Stimulated activated CD4-positive, alpha-beta T cell treated with anti-CD3 and anti-CD28 coated beads, Interleukin-12 subunit alpha, Interleukin-12 subunit beta, amount 100 ng/mL, for 24 hours (primary cell): ENCODE results near the gene KLC3.
"Not testable (repeated sequence)": the region's sequence is repeated elsewhere in the genome, so short reads cannot be mapped to it uniquely, and the experiment has no call there.

Experiments
- DNase-seq, 2 experiments: peaks; one replicate each; pipeline ENCODE4 v3.0.0-alpha.2; 2020; ENCODE audit warnings: low read depth in 2 of 2

The KLC3 gene

GRCh38 chr19:45340232-45340898 is at the start of gene KLC3:
TSS of gene KLC3 (plus strand) at chr19:45340750. CDS start at chr19:45345542, 4,792 bp downstream.
- peak in 1 of 2 experiments; percentile 21 for DNase-seq

DNA sequence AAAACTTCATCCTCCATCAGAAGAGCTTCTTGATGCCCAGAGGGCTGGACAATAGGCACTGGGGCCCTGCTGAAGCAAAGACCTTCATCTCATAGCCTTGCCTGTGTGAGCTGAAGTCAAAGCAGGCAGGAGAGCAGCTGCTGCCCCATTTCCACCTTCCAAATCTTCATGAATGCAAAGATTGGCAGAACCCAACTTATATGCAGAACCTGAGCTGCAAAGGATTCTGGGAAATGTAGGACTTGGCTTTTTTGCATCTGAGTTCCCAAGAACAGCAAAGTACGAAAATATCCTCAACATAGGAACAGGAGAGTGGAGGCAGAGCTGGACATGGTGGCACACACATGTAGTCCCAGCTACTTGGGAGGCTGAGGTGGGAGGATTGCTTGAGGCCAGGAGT is 48.7 kb upstream of the KLC3 start:
- DNase-seq = no peak

DNA sequence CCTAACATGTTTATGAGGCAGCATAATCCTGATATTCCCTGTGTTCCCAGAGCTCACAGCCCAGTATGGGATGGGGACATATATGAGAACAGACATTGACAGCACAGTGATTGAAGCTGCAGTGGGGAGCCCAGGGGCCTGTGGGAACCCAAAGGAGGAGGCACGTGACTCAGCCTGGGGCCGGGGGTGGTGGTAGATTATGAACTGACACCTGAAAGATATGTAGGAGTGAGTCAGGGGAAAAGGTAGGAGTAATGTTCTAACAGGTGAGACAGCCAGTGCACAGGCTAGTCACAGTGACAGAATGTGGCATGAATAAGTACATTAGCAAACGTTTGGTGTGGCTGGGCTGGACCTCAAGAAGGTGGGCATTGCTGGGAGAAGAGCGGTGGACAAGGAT is 46.9 kb upstream of the KLC3 start:
- no peak for DNase-seq

DNA sequence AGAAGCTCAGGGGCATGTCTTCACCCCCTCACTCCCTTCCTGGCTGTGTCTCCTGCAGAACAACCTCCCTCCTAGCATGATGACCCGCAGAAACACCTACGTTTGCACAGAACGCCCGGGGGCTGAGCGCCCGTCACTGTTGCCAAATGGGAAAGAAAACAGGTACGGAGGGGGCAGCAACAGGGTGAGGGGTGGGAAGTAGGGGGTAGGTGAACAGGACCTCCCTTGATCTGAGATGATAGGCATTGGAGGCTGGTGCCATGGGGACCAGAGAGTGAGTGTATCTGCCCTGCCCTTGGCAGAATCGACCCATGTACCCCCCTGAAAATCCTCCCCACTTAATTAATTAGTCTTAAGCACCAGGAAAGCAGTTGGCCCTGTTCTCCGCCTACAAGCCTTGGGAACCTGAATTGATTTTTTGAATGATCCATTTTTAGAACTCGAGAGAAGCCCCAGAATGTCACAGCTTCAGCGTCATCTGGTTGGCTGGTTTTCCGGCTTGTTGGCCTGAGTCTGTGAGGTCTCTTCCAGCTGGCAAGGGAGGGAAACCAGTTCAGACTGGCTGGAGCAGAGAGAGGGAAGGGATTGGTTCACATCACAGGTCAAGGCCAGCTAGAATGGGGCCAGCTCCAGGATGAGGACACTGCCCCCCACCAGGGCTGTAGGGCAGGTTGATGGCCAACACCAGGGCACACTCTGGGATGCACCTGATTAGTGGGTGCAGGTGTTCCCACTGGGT is 46.1 kb upstream of the KLC3 start:
- DNase-seq = no peak

DNA sequence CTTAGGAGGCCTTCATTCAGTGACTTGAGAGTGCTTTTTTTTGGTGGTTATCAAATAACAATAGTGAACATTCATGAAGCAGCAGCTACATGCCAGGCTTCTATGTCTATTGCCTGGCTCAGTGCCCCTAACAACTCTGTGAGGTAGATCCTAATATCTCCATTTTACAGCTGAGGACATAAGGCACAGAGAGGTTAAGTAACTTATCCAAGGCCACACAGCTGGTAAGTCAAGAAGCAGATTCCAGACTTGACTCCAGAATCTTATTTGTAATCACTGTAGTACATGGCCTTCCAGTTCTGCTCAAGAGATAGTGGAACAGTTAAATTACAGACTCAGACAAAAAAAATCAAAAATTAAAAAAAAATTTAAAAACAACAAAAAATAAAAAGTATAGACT is 44.7 kb upstream of the KLC3 start:
- DNase-seq = no peak

DNA sequence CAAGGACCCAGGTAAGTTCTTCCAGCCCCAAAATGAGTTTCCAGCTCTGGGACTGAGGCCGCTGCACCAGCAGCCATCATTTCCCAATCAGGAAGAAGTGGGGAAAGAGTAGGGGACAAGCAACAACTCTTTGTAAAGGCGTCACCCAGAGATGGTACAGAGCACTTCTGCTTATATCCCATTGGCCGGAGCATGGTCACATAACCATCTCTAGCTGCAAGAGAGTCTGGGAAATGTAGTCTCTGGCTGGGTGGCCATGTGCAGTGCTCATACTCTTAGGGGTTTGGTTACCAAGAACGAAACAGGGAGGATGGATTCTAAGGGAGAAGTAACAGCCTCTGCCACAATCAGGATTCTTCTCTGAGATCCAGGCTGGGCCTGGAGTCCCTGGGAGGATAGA is 44.2 kb upstream of the KLC3 start:
- no peak for DNase-seq

DNA sequence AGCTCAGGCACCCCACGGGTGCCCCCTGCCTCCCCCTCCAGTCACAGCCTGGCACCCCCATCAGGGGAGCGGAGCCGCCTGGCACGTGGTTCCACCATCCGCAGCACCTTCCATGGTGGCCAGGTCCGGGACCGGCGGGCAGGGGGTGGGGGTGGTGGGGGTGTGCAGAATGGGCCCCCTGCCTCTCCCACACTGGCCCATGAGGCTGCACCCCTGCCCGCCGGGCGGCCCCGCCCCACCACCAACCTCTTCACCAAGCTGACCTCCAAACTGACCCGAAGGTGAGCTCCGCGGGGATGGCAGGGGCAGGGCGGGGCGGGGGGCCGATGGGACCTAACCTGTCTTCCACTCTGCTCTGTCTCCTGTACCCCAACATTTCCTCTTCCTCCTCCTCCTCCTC is 42.9 kb upstream of the KLC3 start:
- no peak for DNase-seq

DNA sequence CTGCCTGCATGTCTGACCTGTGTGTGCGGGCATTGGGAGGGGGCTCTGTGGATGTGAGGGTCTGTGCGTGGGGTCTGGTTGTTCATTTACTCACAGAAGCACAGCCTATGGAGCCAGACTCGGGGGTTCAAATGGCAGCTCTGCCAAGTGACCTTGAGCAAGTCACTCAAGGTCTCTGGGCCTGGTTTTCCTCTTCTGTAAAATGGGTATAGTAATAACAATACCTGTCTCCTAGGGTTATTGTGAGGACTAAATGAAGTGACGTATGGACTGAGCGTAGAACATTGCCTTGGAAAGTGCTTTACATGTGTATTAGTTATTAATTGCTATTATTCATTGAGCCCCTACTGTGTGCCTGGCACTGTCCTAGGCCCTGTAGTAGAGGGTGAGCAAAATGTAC is 42.3 kb upstream of the KLC3 start:
- DNase-seq = no peak

- no peak for DNase-seq
Observed at GRCh38 chr19:45299719-45300118, 40.8 kb upstream of the KLC3 start.

DNA sequence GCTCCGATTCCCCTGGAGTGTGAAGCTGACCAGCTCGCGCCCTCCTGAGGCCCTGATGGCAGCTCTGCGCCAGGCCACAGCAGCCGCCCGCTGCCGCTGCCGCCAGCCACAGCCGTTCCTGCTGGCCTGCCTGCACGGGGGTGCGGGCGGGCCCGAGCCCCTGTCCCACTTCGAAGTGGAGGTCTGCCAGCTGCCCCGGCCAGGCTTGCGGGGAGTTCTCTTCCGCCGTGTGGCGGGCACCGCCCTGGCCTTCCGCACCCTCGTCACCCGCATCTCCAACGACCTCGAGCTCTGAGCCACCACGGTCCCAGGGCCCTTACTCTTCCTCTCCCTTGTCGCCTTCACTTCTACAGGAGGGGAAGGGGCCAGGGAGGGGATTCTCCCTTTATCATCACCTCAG is 38.1 kb upstream of the KLC3 start:
- no peak for DNase-seq

- no peak for DNase-seq
Observed at GRCh38 chr19:45303269-45304060, 37.1 kb upstream of the KLC3 start.

- no peak for DNase-seq
Observed at GRCh38 chr19:45304141-45304926, 36.2 kb upstream of the KLC3 start.

DNA sequence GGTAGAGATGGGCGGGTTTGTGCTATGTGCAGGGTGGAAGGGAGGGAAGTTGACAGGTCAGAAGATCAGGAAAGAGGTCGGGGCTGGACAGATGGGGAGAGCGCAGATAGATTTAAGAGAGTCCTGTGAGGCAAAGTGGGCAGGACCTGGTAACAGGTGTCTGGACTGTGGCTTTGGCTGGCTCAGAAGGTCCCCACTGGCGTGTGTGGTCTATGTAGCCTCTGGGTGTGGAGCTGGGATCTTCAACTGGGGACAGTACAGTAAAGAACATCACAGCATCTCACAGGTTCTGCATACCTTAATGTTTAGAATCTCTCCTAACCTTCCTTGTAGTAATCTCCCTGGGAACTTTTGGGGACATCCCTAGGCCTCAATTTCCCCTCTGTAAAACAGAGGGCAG is 35.5 kb upstream of the KLC3 start:
- no peak for DNase-seq

DNA sequence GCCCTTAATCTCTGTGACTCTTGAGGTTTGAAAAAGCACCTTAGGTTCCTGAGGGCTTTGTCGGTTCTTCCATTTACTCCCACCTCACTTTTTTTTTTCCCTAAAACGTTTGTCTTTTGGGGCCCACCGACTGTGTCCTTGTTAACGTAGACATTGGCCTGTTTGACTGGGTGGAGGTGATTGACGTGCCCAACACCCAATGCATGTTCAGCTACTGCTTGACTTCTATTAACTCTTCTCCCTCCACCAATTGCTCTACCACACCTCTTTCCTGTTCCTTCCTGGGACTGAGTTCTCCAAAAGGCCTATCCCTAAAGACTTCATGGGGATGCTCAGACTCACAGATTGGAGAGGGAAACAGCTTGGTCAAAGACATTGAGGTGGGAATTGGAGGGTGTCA is 35.1 kb upstream of the KLC3 start:
- DNase-seq = no peak

DNA sequence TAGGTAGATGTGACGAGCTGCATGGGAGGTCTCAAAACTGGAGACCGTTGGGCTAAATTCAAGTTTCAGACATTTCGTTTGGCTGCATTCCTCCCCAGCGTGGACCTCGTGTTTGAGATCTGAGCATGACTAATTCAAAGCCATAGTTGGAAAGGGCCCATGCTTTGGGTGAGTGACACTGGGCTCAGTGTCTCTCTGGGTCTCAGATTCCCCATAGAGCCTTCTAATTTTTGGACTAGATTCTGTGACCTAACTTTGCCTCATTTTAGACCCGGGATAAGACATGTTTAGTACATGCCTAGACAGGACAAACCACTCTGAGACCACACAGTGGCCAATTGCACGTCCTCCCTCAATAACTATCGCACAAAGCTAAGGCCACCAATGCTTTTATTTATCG is 34.5 kb upstream of the KLC3 start:
- no peak for DNase-seq

GRCh38 chr19:45306518-45307027 is 34.0 kb upstream of the KLC3 start:
- no peak for DNase-seq

GRCh38 chr19:45307361-45307760 is 33.2 kb upstream of the KLC3 start:
- DNase-seq = no peak

GRCh38 chr19:45309322-45309721 is 31.2 kb upstream of the KLC3 start:
- not testable (repeated sequence) for DNase-seq

DNA sequence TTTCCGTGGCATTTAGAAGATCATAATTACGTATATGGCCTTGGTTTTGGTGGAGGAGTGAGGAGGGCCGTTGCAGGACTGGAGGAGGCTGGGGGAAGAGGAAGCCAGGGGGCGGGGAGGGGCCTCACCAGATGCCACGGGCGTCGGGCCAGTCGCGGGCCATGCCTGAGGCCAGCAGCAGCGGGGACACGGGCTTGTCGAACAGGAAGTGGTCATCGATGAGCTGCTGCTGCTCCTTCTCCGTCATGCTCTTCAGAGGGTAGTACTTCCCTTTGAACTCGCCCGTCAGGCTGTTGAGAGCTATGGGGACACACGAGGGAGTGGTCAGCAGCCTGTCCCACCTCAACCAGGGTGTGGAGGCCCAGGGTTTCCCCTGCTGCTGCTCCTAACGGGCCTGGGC is 28.9 kb upstream of the KLC3 start:
- DNase-seq = no peak

- DNase-seq = not testable (repeated sequence)
Observed at GRCh38 chr19:45312285-45312684, 28.3 kb upstream of the KLC3 start.

GRCh38 chr19:45314708-45315245 is 25.8 kb upstream of the KLC3 start:
- DNase-seq = no peak
